ENCODE results near the gene PRDM16.

Gene PRDM16

GRCh38 chr1:3391711-3392110 lies 322.7 kb downstream of the PRDM16 start:
- no peak overlapping the region for H3K4me3 ChIP-seq (ENCODE audit: low read length)
- WGBS (ENCODE audit: insufficient coverage, insufficient read length): no CpG with 5 or more reads among the region's 18 CpGs
- peaks cover 2% of the 10 kb centered on the region; the same call in 1 of the 2 replicates for H3K9me3 ChIP-seq (ENCODE audit: control insufficient read depth, insufficient read depth, low read length)
- H3K36me3 ChIP-seq (ENCODE audit: control insufficient read depth, insufficient read depth, low read length): no peaks in the 10 kb centered on the region
- H3K4me1 ChIP-seq (ENCODE audit: control insufficient read depth, insufficient read depth, low read length): no peaks in the 10 kb centered on the region
- DNase-seq (ENCODE audit: low read depth, low spot score): no peak
- H3K27me3 ChIP-seq (ENCODE audit: control insufficient read depth, insufficient read depth, low read length): peaks cover 13% of the 10 kb centered on the region
- no peak overlapping the region for H3K27ac ChIP-seq (ENCODE audit: low read length)

DNA sequence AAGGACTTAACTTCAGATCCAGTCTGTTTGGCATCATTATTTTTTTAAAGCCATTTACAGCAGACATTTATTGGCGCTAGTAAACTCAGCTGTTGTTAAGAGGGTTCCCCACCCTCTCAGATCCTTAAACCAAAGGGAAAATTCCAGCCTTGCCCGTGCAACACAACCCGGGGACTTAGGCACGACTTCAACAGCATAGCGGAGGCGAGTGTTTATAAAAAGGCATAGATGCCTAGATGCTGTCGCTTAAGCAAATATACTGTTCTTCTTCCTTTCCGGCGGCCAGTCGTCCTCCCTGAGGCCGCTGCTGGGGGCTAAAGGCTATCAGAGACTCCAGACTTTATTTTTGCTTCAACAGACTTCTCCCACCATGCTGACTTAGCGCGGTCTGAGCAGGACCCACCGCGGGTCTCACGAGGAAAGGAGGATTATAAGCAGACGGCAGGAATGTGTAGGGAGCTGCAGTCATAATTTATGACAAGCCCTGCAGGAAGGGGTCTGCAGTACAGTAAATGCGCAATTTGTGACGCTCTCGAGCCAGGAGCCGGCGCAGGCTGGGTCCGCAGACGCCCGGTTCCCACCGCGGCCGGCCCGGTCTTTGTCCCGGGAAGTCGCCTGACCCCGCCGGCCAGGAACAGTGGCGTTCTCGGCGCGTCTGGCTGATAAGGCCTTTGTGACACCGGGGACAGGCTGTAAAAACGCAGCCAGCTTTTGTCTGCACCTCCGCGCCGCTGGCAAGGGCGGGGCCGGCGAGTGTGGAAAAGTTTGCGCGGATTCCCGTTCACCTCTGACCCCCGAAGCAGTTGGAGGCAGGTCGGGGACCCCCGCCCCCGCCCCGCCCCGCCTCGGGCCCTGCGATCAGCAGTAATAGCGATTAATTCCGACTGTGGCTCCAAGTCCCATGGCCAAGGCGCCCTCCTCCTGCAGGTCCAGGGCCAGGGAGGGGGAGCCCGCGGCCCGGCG lies 324.3 kb downstream of the PRDM16 start:
- no peak for DNase-seq (ENCODE audit: low read depth, low spot score)
- H3K27ac ChIP-seq (ENCODE audit: low read length): no peak overlapping the region
- peaks cover 13% of the 10 kb centered on the region for H3K27me3 ChIP-seq (ENCODE audit: control insufficient read depth, insufficient read depth, low read length)
- peaks cover 2% of the 10 kb centered on the region; the same call in 1 of the 2 replicates for H3K9me3 ChIP-seq (ENCODE audit: control insufficient read depth, insufficient read depth, low read length)
- peak overlapping the region; percentile 32; the same call in 1 of the 2 replicates for H3K4me3 ChIP-seq (ENCODE audit: low read length)
- H3K4me1 ChIP-seq (ENCODE audit: control insufficient read depth, insufficient read depth, low read length): no peaks in the 10 kb centered on the region; the same call in 1 of the 2 replicates
- H3K36me3 ChIP-seq (ENCODE audit: control insufficient read depth, insufficient read depth, low read length): no peaks in the 10 kb centered on the region
- no CpG with 5 or more reads among the region's 63 CpGs for WGBS (ENCODE audit: insufficient coverage, insufficient read length)

- Histone ChIP-seq H3K9me3 (ENCODE audit: control insufficient read depth, insufficient read depth, low read length) (no peaks in the 10 kb centered on the region), H3K4me1 (ENCODE audit: control insufficient read depth, insufficient read depth, low read length) (no peaks in the 10 kb centered on the region; the same call in 1 of the 2 replicates), H3K27ac (ENCODE audit: low read length) (no peak overlapping the region), H3K36me3 (ENCODE audit: control insufficient read depth, insufficient read depth, low read length) (no peaks in the 10 kb centered on the region), H3K27me3 (ENCODE audit: control insufficient read depth, insufficient read depth, low read length) (peaks cover 13% of the 10 kb centered on the region), H3K4me3 (ENCODE audit: low read length) (peak overlapping the region; percentile 32; the same call in 1 of the 2 replicates)
- DNase-seq (ENCODE audit: low read depth, low spot score): no peak
- WGBS (ENCODE audit: insufficient coverage, insufficient read length): no CpG with 5 or more reads among the region's 59 CpGs
These were observed 325.3 kb downstream of the PRDM16 start for GRCh38 chr1:3393987-3394920.

GRCh38 chr1:3396411-3396810 lies 327.4 kb downstream of the PRDM16 start:
- Histone ChIP-seq H3K27ac (ENCODE audit: low read length) (no peak overlapping the region), H3K4me1 (ENCODE audit: control insufficient read depth, insufficient read depth, low read length) (no peaks in the 10 kb centered on the region; the same call in 1 of the 2 replicates), H3K27me3 (ENCODE audit: control insufficient read depth, insufficient read depth, low read length) (peaks cover 13% of the 10 kb centered on the region), H3K9me3 (ENCODE audit: control insufficient read depth, insufficient read depth, low read length) (no peaks in the 10 kb centered on the region; the same call in 1 of the 2 replicates), H3K36me3 (ENCODE audit: control insufficient read depth, insufficient read depth, low read length) (no peaks in the 10 kb centered on the region), H3K4me3 (ENCODE audit: low read length) (no peak overlapping the region)
- DNase-seq (ENCODE audit: low read depth, low spot score): no peak
- no CpG with 5 or more reads among the region's 11 CpGs for WGBS (ENCODE audit: insufficient coverage, insufficient read length)

DNA sequence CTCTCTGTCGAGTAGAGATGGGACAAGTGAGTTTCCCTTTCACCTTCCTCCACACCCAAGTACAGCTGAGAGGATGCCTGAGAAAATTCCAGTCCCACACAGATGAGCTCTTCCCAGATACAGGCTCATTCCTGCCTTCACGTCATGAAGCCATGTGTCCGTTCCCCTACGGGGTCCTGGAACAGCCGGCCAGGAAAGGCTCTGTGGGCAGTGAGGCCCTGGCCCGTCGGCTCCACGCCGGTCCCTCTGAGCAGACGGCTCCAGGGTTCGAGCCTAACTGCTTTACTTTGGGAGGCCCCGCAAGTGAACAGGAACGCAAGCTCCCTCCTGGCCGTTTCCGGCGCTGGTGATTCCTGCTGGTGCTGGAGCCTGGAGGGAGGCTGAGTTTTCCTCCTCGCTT lies 328.3 kb downstream of the PRDM16 start:
- H3K9me3 ChIP-seq (ENCODE audit: control insufficient read depth, insufficient read depth, low read length): no peaks in the 10 kb centered on the region; the same call in 1 of the 2 replicates
- H3K4me3 ChIP-seq (ENCODE audit: low read length): no peak overlapping the region
- WGBS (ENCODE audit: insufficient coverage, insufficient read length): no CpG with 5 or more reads among the region's 17 CpGs
- DNase-seq (ENCODE audit: low read depth, low spot score): no peak
- no peaks in the 10 kb centered on the region; the same call in 1 of the 2 replicates for H3K4me1 ChIP-seq (ENCODE audit: control insufficient read depth, insufficient read depth, low read length)
- H3K27me3 ChIP-seq (ENCODE audit: control insufficient read depth, insufficient read depth, low read length): peaks cover 9% of the 10 kb centered on the region
- H3K36me3 ChIP-seq (ENCODE audit: control insufficient read depth, insufficient read depth, low read length): no peaks in the 10 kb centered on the region
- H3K27ac ChIP-seq (ENCODE audit: low read length): no peak overlapping the region

DNA sequence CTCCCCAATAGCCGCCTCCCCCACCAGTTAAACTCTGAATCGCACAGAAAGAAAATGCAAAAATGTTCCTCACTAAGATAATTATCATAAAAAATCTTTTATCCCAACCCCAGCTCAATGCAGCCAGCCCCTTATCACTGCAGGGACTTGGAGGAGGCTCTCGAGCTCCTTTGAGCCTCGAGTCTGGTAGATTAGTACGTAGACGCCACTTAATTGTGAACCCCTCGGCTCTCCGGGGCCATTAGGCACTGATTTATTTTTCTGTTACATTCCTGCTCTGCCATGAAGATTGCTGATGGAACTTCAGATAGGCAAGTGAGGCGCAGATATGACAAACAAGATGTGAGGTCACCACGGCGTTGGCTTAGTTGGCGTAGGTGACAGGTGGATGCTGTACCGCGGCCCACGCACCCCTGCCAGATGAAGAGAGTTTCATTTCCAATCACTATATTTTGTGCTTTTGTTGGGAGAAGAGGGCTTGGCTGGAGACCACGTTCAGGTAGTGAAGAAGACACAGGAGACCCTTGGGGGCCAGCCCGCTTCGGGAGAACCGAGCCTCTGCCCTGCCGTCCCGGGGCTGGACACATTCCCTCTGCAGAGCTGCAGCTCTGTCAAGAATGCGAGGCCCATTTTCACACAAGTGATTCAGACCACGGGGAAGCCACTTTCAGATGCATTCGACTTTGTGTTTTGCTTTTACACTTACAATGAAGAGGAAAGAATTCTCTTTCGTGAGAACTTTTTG lies 329.6 kb downstream of the PRDM16 start:
- no peak for DNase-seq (ENCODE audit: low read depth, low spot score)
- no peak overlapping the region for H3K4me3 ChIP-seq (ENCODE audit: low read length)
- no peaks in the 10 kb centered on the region for H3K36me3 ChIP-seq (ENCODE audit: control insufficient read depth, insufficient read depth, low read length)
- H3K4me1 ChIP-seq (ENCODE audit: control insufficient read depth, insufficient read depth, low read length): no peaks in the 10 kb centered on the region; the same call in 1 of the 2 replicates
- no peaks in the 10 kb centered on the region; the same call in 1 of the 2 replicates for H3K27me3 ChIP-seq (ENCODE audit: control insufficient read depth, insufficient read depth, low read length)
- WGBS (ENCODE audit: insufficient coverage, insufficient read length): no CpG with 5 or more reads among the region's 25 CpGs
- H3K27ac ChIP-seq (ENCODE audit: low read length): no peak overlapping the region
- no peaks in the 10 kb centered on the region; the same call in 1 of the 2 replicates for H3K9me3 ChIP-seq (ENCODE audit: control insufficient read depth, insufficient read depth, low read length)

DNA sequence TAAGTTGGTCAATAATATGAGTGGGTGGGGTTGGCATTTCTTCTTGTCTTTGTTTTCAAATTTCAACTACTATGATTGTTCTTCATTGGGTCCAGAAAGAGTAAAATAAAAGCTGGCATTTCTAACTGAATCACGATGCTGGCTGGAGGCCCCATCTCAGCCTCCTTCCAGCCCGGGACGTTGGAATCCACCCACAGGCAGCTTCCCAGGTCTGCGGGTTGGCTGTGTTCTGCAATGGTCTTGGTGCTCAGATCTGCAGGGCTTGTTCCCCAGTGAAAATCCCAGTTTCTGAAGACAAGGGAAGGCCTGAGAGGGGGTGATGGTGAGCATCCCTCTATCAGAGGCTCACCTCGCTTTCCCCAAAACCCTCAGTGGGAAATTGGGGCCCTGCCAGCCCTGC lies 330.7 kb downstream of the PRDM16 start:
- H3K27me3 ChIP-seq (ENCODE audit: control insufficient read depth, insufficient read depth, low read length): no peaks in the 10 kb centered on the region

GRCh38 chr1:3401585-3402257 lies 332.7 kb downstream of the PRDM16 start:
- no peaks in the 10 kb centered on the region; the same call in 1 of the 2 replicates for H3K4me1 ChIP-seq (ENCODE audit: control insufficient read depth, insufficient read depth, low read length)
- H3K27ac ChIP-seq (ENCODE audit: low read length): no peak overlapping the region
- no peaks in the 10 kb centered on the region for H3K27me3 ChIP-seq (ENCODE audit: control insufficient read depth, insufficient read depth, low read length)
- no peaks in the 10 kb centered on the region; the same call in 1 of the 2 replicates for H3K36me3 ChIP-seq (ENCODE audit: control insufficient read depth, insufficient read depth, low read length)
- H3K4me3 ChIP-seq (ENCODE audit: low read length): no peak overlapping the region
- H3K9me3 ChIP-seq (ENCODE audit: control insufficient read depth, insufficient read depth, low read length): no peaks in the 10 kb centered on the region; the same call in 1 of the 2 replicates
- no peak for DNase-seq (ENCODE audit: low read depth, low spot score)
- WGBS (ENCODE audit: insufficient coverage, insufficient read length): no CpG with 5 or more reads among the region's 13 CpGs

More for the DNA sequence above, 330.7 kb downstream of the PRDM16 start:
- no peak overlapping the region for H3K27ac ChIP-seq (ENCODE audit: low read length)
- DNase-seq (ENCODE audit: low read depth, low spot score): no peak
- H3K36me3 ChIP-seq (ENCODE audit: control insufficient read depth, insufficient read depth, low read length): no peaks in the 10 kb centered on the region
- H3K4me1 ChIP-seq (ENCODE audit: control insufficient read depth, insufficient read depth, low read length): no peaks in the 10 kb centered on the region; the same call in 1 of the 2 replicates
- no peaks in the 10 kb centered on the region; the same call in 1 of the 2 replicates for H3K9me3 ChIP-seq (ENCODE audit: control insufficient read depth, insufficient read depth, low read length)
- H3K4me3 ChIP-seq (ENCODE audit: low read length): no peak overlapping the region
- no CpG with 5 or more reads among the region's 5 CpGs for WGBS (ENCODE audit: insufficient coverage, insufficient read length)

- Histone ChIP-seq H3K4me1 (ENCODE audit: control insufficient read depth, insufficient read depth, low read length) (no peaks in the 10 kb centered on the region; the same call in 1 of the 2 replicates), H3K27ac (ENCODE audit: low read length) (no peak overlapping the region), H3K4me3 (ENCODE audit: low read length) (no peak overlapping the region), H3K27me3 (ENCODE audit: control insufficient read depth, insufficient read depth, low read length) (no peaks in the 10 kb centered on the region), H3K36me3 (ENCODE audit: control insufficient read depth, insufficient read depth, low read length) (no peaks in the 10 kb centered on the region; the same call in 1 of the 2 replicates), H3K9me3 (ENCODE audit: control insufficient read depth, insufficient read depth, low read length) (no peaks in the 10 kb centered on the region; the same call in 1 of the 2 replicates)
- DNase-seq (ENCODE audit: low read depth, low spot score): no peak
- no CpG with 5 or more reads among the region's 29 CpGs for WGBS (ENCODE audit: insufficient coverage, insufficient read length)
These were observed 333.4 kb downstream of the PRDM16 start for GRCh38 chr1:3402258-3403010.

All from iPS DF 6.9 (cell line).